GM18909 (cell line): ENCODE data around the gene ASIC3.
"Not testable (repeated sequence)": the region's sequence is repeated elsewhere in the genome, so short reads cannot be mapped to it uniquely, and the experiment has no call there.

Experiments
- ATAC-seq: cut with Tn5 transposase; IDR thresholded peaks from one replicate; pipeline ENCODE4 v1.9.1; 2021; ENCODE audit warnings: mild to moderate bottlenecking; ENCODE audit not compliant: unreplicated experiment, poor library complexity

The ASIC3 gene

DNA sequence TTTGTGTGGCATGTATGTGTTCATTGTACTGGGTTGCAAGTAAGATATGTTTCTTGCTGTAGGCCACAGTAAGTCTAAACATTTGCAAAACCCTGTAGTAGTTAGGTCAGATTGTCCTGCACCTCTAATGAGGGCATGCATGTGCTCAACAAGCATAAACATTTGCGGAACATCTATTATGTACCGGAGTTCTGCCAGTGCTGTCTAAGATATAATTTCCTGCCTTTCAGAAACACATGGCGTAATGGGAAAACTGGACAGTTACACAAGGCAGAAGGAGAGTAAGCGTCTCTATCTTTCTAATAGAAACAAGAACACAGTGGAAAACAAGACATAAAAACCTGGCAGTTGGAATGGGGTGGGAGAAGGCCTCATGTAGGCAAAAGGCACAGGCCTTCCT, 17.3 kb upstream of the ASIC3 start:
- no peak for ATAC-seq

DNA sequence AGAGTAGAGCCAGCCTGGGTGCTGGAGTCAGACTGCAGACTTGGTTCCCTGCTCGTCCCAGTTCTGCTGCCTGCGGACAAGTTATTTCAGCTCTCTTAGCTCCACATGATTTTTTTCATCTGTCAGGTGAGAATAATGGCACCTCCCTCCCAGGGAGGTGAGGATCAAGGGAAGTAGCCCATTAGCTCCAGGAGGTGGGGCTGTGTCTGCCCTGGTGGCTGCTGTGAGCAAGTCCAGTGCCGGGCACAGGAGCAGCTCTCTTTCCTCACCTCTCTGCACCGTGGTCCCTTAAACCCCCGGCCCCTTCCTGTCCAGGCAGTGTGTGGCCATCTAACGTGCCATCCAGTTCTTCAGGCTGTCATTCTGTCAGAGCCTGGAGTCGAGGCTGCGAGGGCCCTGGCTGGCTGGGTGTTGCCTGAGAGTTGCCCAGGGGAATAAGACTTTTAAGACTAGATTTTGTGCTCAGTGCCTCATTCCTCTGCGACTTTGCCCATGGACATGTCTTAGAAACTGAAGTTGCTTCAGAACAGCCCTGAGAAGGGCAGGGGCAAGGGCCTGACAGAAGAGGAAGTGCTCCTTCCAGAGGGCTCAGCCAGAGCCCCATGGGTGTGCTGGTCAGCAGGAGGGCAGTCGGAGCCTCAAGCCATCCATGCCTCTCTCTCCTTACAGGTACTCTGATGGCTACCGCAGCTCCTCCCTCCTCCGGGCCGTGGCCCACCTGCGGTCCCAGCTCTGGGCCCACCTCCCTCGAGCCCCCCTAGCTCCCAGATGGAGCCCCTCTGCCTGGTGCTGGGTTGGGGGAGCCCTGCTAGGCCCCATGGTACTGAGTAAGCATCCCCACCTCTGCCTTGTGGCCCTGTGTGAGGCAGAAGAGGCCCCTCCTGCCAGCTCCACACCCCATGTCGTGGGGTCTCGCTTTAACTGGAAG, 15.1 kb upstream of the ASIC3 start:
- no peak for ATAC-seq

DNA sequence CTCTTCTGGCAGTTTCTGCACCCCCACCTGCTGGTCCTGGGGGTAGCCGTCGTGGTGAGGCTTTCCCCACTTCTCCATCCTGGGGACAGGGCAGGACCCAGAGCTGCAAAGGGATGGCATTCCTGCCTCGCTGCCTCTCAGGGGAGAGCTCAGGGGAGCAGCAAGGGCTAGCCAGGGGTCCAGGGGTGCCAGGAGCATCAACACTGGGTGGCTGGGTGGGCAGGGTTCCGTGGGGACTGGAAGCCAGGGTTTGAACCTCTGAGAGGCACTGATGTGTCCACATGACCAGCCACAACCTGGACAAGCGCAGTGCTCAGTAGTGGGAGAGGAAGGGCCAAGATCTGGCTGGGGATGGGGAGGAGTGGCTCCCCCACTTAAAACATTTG, 14.5 kb upstream of the ASIC3 start:
- no peak for ATAC-seq

GRCh38 chr7:151034312-151035025, 13.9 kb upstream of the ASIC3 start:
- no peak for ATAC-seq

DNA sequence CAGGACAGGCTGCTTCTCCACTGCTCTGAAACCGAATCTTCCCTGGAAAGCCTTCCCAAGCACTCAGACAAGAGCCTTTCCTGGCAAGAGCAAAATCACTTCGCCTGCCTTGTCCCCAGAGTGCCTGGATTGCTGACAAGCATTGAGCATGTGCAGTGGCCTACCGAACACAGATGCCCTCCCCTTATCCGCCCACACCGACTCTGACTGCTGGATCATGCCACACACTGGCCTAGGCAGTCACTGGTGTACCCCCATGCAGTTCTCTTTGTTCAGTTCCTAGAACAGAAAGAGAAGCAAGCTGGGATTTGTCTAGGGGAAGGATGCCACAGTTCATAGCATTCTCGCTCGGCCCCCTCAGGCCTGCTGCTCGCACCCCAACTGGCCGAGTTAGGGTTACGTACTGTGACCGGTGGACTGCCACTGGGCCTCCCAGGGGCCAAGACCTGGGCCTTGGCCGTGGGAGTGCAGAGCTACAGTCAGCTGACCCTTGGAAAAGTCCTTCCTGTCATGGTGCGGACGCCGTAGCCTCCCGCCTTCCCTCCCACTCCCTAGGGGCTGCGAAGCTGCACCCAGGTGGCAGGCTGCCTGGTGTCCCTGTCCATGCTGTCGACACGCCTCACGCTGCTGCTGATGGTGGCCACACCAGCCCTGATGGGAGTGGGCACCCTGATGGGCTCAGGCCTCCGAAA, 13.2 kb upstream of the ASIC3 start:
- ATAC-seq = no peak

- ATAC-seq = no peak
Observed at GRCh38 chr7:151035902-151036301, 12.4 kb upstream of the ASIC3 start.

- no peak for ATAC-seq
Observed at GRCh38 chr7:151038951-151039849, 9.1 kb upstream of the ASIC3 start.

DNA sequence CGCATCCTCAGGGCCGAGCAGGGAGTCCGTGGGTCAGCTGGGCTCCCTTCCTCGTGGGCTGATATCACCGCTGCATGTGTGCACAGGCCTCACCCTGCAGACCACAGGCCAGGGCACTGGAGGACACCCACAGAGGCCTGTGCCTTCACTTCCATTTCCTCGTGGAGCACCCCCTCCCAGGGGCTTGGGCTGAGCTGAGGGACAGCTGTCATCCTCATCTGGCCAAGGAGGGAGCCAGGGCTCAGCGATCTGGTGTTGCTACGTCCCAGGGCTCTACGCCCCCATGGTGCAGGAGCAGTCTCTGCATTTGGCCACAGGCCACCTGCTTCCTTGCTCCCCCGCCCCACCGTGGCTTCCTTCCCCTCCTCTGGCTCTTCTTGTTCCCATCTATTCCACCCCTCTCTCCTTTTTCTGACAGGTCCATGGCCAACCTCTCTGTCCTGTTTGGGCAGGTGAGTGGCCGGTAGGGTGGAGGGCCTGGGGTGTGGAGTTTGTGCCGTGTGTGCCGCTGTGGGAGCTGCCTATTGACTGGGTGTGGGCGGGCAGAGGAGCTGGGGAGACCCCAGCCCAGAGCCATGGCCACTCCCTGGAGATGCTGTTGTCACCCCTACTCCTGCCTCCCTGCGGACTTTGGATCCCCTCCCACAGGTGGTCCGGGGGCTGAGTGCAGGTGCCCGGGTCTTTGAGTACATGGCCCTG, 8.3 kb upstream of the ASIC3 start:
- no peak for ATAC-seq

GRCh38 chr7:151040616-151041375, 7.5 kb upstream of the ASIC3 start:
- ATAC-seq = no peak

DNA sequence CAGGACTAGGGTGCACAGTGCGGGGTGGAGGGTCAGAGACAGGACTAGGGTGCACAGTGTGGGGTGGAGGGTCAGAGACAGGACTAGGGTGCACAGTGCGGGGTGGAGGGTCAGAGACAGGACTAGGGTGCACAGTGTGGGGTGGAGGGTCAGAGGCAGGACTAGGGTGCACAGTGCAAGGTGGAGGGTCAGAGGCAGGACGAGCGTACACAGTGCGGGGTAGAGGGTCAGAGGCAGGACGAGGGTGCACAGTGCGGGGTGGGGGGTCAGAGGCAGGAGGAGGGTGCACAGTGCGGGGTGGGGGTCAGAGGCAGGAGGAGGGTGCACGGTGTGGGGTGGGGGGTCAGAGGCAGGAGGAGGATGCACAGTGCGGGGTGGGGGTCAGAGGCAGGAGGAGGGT, 4.9 kb upstream of the ASIC3 start:
- ATAC-seq = not testable (repeated sequence)

- no peak for ATAC-seq
Observed at GRCh38 chr7:151043959-151044358, 4.4 kb upstream of the ASIC3 start.

DNA sequence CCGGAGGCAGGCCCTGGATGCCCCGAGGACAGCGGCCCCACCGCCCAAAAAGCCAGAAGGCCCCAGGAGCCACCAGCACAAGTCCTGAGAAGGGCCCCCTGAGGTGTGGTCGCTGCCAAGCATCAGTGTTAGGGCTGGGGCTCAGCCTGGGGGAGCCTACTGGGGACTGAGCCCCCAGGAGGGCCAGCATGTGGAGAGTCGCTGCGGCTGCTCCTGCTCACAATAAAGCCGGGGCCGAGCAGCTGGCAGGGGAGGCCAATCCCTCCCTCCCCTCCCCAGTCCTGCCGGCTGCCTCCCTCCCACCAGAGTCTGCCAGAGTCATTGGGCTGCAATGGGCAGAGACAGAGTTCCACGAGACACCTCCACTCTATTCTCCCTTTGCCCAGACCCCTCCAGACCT, 3.1 kb upstream of the ASIC3 start:
- no peak for ATAC-seq

DNA sequence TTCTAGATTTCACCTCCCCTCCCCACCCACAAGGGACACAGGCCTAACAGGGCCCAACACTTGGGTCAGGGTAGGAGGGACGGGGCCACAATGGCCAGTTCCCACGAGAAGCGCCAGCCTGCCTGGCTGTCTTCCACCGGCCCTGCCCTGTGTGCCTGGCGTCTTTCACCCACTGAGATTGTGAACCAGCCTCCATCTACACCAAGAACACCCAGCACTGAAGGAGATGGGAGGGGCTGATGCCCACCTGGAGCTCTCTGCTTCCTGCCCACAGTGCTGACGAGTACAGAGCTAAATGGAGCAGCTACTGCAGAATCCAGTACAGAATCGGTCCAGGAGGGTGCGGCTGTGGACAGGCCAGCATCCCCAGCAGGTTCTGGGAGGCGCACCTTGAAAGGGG, 2.4 kb upstream of the ASIC3 start:
- no peak for ATAC-seq

DNA sequence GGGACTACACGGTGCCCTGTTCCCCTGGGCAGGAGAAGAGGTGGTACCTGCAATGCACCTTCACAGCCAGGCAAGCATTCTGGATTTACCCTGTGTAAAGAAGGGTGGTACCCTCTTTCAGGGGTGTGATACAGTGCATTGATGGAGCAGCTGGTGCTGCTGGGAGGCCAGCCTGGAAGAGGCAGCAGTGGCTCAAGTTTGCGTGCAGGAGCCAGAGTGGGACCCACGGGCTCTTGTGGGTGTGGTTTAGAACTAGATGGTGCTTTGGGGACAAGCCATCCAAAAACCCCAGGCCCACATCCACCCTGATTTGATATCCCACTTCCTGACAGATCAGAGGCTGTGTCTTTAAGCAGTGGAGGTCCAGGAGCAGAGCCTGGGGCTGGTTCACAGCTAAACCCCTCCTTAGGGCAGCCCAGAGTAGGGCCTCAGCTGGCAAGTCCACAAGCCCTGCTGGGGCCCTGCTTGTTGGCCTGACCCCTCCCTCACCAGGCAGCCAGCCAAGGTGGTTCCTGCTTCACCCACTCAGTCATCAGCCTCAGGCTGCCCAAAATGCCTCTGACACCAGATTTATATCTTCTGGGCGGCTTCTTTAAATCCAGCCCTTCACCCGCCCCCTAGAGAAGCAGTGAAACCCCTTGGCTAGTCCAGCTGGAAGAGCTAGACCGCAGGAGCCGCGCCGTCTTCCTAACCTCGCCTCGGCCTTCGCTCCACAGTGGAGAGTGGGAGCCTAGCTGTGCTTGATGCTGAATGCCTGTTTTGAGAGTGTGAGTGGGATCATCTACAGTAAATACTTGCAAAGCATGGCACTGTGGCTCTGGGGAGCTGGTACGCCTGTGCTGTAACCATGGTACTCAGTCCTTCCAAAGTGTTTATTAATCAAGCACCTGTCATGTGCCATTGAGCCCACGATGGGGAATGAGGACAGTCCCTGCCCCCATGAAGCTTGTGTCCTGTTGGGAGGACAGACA, 1.4 kb upstream of the ASIC3 start:
- no peak for ATAC-seq

- no peak for ATAC-seq
Observed at GRCh38 chr7:151048911-151049463, 656 bp downstream of the ASIC3 start.

DNA sequence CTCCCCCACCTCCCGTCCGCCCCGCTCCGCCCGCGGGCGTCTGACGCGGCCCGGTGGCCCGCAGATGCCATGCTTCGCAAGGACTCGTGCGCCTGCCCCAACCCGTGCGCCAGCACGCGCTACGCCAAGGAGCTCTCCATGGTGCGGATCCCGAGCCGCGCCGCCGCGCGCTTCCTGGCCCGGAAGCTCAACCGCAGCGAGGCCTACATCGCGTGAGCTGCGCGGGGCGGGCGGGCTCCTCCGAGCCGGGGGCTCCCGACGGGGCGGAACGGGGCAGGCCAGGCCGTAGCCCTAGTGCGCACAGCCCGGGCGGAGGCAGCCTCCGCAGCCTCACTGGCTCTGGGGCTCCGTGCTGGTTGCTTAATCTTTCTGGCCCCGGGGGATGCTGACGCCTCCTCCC, 2.8 kb downstream of the ASIC3 start:
- ATAC-seq = no peak

- ATAC-seq = no peak
Observed at GRCh38 chr7:151053096-151053495, 4.8 kb downstream of the ASIC3 start.
